HEK293 (cell line): Measurements from ENCODE around the gene RNF224.

Source experiments
- CTCF ChIP-seq: fragments of 450-650 bp; formaldehyde crosslinking; IDR thresholded peaks from 2 replicates; pipeline ENCODE4 v1.5.1; 2016; ENCODE audit warnings: missing biosample characterization, missing genetic modification characterization
- GLIS2 ChIP-seq: fragments of 450-650 bp; formaldehyde crosslinking; IDR thresholded peaks from 2 replicates; pipeline ENCODE4 v1.5.1; 2016; ENCODE audit warnings: missing biosample characterization, missing genetic modification characterization
- KLF8 ChIP-seq: fragments of 450-650 bp; formaldehyde crosslinking; IDR thresholded peaks from 2 replicates; pipeline ENCODE4 v1.5.1; 2016; ENCODE audit warnings: missing biosample characterization, missing genetic modification characterization
- SCRT1 ChIP-seq: fragments of 450-650 bp; formaldehyde crosslinking; IDR thresholded peaks from 2 replicates; pipeline ENCODE4 v1.5.1; 2016; ENCODE audit warnings: missing biosample characterization, missing genetic modification characterization, borderline replicate concordance
- SP2 ChIP-seq: fragments of 450-650 bp; formaldehyde crosslinking; IDR thresholded peaks from 2 replicates; pipeline ENCODE4 v1.5.1; 2016; ENCODE audit warnings: missing biosample characterization, missing genetic modification characterization
- ZBTB1 ChIP-seq: fragments of 450-650 bp; formaldehyde crosslinking; IDR thresholded peaks from 2 replicates; pipeline ENCODE4 v1.5.1; 2016; ENCODE audit warnings: missing biosample characterization, missing genetic modification characterization
- ZBTB20 ChIP-seq: fragments of 450-650 bp; formaldehyde crosslinking; IDR thresholded peaks from 2 replicates; pipeline ENCODE4 v1.5.1; 2016; ENCODE audit warnings: missing biosample characterization, missing genetic modification characterization
- ZFP69B ChIP-seq: fragments of 450-650 bp; formaldehyde crosslinking; IDR thresholded peaks from 2 replicates; pipeline ENCODE4 v1.5.1; 2016; ENCODE audit warnings: missing biosample characterization, missing genetic modification characterization
- ZNF274 ChIP-seq, 2 experiments: fragments of 200-500 bp in 1 of 2; fragments of 450-650 bp in 1 of 2; sonication (Bioruptor generic) in 1 of 2; formaldehyde crosslinking in 1 of 2; IDR thresholded peaks; 2 replicates each; pipeline versions ENCODE4 v1.5.1 to v1.6.1; 2014 to 2016; ENCODE audit warnings: borderline replicate concordance in 1 of 2, inconsistent platforms in 1 of 2, low read length in 1 of 2, missing biosample characterization in 1 of 2, missing genetic modification characterization in 1 of 2
- ZNF362 ChIP-seq: fragments of 450-650 bp; formaldehyde crosslinking; IDR thresholded peaks from 2 replicates; pipeline ENCODE4 v1.5.1; 2016; ENCODE audit warnings: missing biosample characterization, missing genetic modification characterization
- ZNF621 ChIP-seq: fragments of 450-650 bp; formaldehyde crosslinking; IDR thresholded peaks from 2 replicates; pipeline ENCODE4 v1.5.1; 2017; ENCODE audit warnings: missing biosample characterization, missing genetic modification characterization
- ZNF830 ChIP-seq: fragments of 450-650 bp; IDR thresholded peaks from 2 replicates; pipeline ENCODE4 v1.5.0; 2018; ENCODE audit warnings: missing biosample characterization, missing genetic modification characterization, low read depth, mild to moderate bottlenecking, moderate library complexity

GRCh38 chr9:137241490-137242268 is 14.4 kb downstream of the RNF224 start:
- TF ChIP-seq GLIS2 (tag by site-specific recombination) = no peak
- no peak for TF ChIP-seq CTCF (tag by site-specific recombination)
- no peak for TF ChIP-seq ZNF830 (tag by site-specific recombination)
- no peak for TF ChIP-seq ZBTB1 (tag by site-specific recombination)
- TF ChIP-seq ZNF621 (tag by site-specific recombination) = no peak
- peak; percentile 57 for TF ChIP-seq ZBTB20 (tag by site-specific recombination)
- no peak for TF ChIP-seq ZNF274 (IDR thresholded peaks at IDR 0.05; ENCODE audit: low read length)
- no peak for TF ChIP-seq ZNF274 (tag by site-specific recombination; IDR thresholded peaks at IDR 0.05; ENCODE audit: borderline replicate concordance)
- peak; percentile 57 for TF ChIP-seq KLF8 (tag by site-specific recombination)
- no peak for TF ChIP-seq ZNF362 (tag by site-specific recombination)
- no peak for TF ChIP-seq SCRT1
- TF ChIP-seq SP2 (tag by site-specific recombination) = no peak
- TF ChIP-seq ZFP69B (tag by site-specific recombination) = no peak
